ENCODE measurements around the gene NUMBL. TPM values are rescaled to one million over a fixed set of nuclear protein-coding genes. Genes with fewer than 3 reads are reported as not detected.

NUMBL gene
- polyA plus RNA-seq, 2 of the 4 experiments (the other 2 are of a cell fraction): 21.1 to 28.7 TPM

GRCh38 chr19:40701758-40702157 is 11.3 kb upstream of the NUMBL start:
- ATAC-seq: no peak
- FAIRE-seq: no peak
- DNase-seq (ENCODE audit: low read depth in 1 of 2, low spot score in 1 of 2): no peak
- Histone ChIP-seq H3K4me3 (no peak overlapping the region), H3K4me1 (peaks cover 8% of the 10 kb centered on the region; the same call in 2 of the 3 replicates), H3K9me3 (no peaks in the 10 kb centered on the region), H3K4me2 (no peak overlapping the region), H3K27ac (no peak overlapping the region)
- CTCF ChIA-PET: interaction anchor here (0.5 to 11.7 kb wide), 43 partner anchors 9 to 606 kb away, joined by 3 to 178 read pairs (median 4); partner anchors contain the start of genes COQ8B, ITPKC and NUMBL
- POLR2A ChIA-PET: interaction anchor here (0.6 to 3.9 kb wide), 7 partner anchors 11 to 97 kb away, joined by 3 to 24 read pairs (median 5); partner anchors contain the start of genes ACTMAP, COQ8B, EGLN2 and ITPKC
- WGBS (ENCODE audit: missing lambda C conversion rate): 90% methylated on average over 6 of the region's 6 CpGs
- no peak for TF ChIP-seq NPAS2 (CRISPR knock-in tag; IDR thresholded peaks at IDR 0.05; ENCODE audit: borderline replicate concordance)
- no peak for TF ChIP-seq FOSB (CRISPR knock-in tag; IDR thresholded peaks at IDR 0.05)
- TF ChIP-seq RARB (CRISPR knock-in tag; IDR thresholded peaks at IDR 0.05): no peak
- TF ChIP-seq JUN (IDR thresholded peaks at IDR 0.05): no peak
- TF ChIP-seq FOSL2 (IDR thresholded peaks at IDR 0.05): no peak
- no peak for TF ChIP-seq FOSL2 (CRISPR knock-in tag; IDR thresholded peaks at IDR 0.05)
- TF ChIP-seq JUNB (IDR thresholded peaks at IDR 0.05): no peak
- no peak for TF ChIP-seq CHD4 (IDR thresholded peaks at IDR 0.05; ENCODE audit: borderline replicate concordance)
- no peak for TF ChIP-seq HDAC2 (IDR thresholded peaks at IDR 0.05)
- TF ChIP-seq CTCF (IDR thresholded peaks at IDR 0.05): no peak
- TF ChIP-seq CBX8 (IDR thresholded peaks at IDR 0.05): no peak
- TF ChIP-seq HOXA7 (CRISPR knock-in tag; IDR thresholded peaks at IDR 0.05): no peak
- no peak for TF ChIP-seq TFCP2L1 (CRISPR knock-in tag; IDR thresholded peaks at IDR 0.05)
- no peak for TF ChIP-seq POLR2AphosphoS2 (conservative IDR thresholded peaks at IDR 0.05; ENCODE audit: low read length)

GRCh38 chr19:40700083-40700482 is 9.6 kb upstream of the NUMBL start:
- ChIA-PET POLR2A (interaction anchor here (1.2 to 3.9 kb wide), 2 partner anchors 9 to 78 kb away, joined by 4 to 24 read pairs; partner anchors contain the start of genes NUMBL and RAB4B), CTCF (interaction anchor here (0.9 to 11.7 kb wide), 7 partner anchors 7 to 107 kb away, joined by 3 to 178 read pairs (median 5); partner anchors contain the start of gene NUMBL)
- Histone ChIP-seq H3K4me3 (no peak overlapping the region), H3K4me2 (no peak overlapping the region), H3K27ac (no peak overlapping the region), H3K4me1 (peaks cover 8% of the 10 kb centered on the region; the same call in 2 of the 3 replicates), H3K9me3 (no peaks in the 10 kb centered on the region)
- FAIRE-seq (no peak), DNase-seq (ENCODE audit: low read depth in 1 of 2, low spot score in 1 of 2) (no peak), ATAC-seq (no peak)
- TF ChIP-seq RARB (CRISPR knock-in tag; IDR thresholded peaks at IDR 0.05) (no peak), USF2 (IDR thresholded peaks at IDR 0.05) (no peak), E2F6 (IDR thresholded peaks at IDR 0.05; ENCODE audit: borderline replicate concordance, low read depth) (no peak), CHD4 (IDR thresholded peaks at IDR 0.05; ENCODE audit: borderline replicate concordance) (no peak), CTCF (IDR thresholded peaks at IDR 0.05) (no peak), KDM5A (IDR thresholded peaks at IDR 0.05) (no peak), BHLHE40 (IDR thresholded peaks at IDR 0.05; ENCODE audit: low read depth, low read length) (no peak), PHF8 (IDR thresholded peaks at IDR 0.05; ENCODE audit: borderline replicate concordance, low read depth) (no peak), KDM1A (IDR thresholded peaks at IDR 0.05; ENCODE audit: low read depth) (no peak), HMGXB4 (CRISPR knock-in tag; IDR thresholded peaks at IDR 0.05; ENCODE audit: borderline replicate concordance) (no peak), SREBF2 (IDR thresholded peaks at IDR 0.05) (no peak), ELK1 (IDR thresholded peaks at IDR 0.05; ENCODE audit: low read depth, low read length) (no peak), RCOR1 (IDR thresholded peaks at IDR 0.05; ENCODE audit: low read depth, low read length) (no peak), FOSB (CRISPR knock-in tag; IDR thresholded peaks at IDR 0.05) (no peak), EP300 (IDR thresholded peaks at IDR 0.05) (no peak), POLR2AphosphoS2 (conservative IDR thresholded peaks at IDR 0.05; ENCODE audit: low read length) (no peak), SMC3 (IDR thresholded peaks at IDR 0.05) (no peak)
- 93% methylated on average over 9 of the region's 9 CpGs for WGBS (ENCODE audit: missing lambda C conversion rate)

All from A549 (cell line).